H1 (cell line): ENCODE data around the gene VPS72. TPM values are rescaled to one million over a fixed set of nuclear protein-coding genes. Genes with fewer than 3 reads are reported as not detected.

Experiments
- CTCF ChIA-PET: fragments of 300-600 bp; sonication (Branson Sonifier 250); formaldehyde crosslinking; loops from one replicate; lab custom pipeline; 2021; ENCODE audit not compliant: partially characterized antibody; lab: Charles Lee
- POLR2A ChIA-PET: fragments of 300-600 bp; sonication (Branson Sonifier 250); formaldehyde crosslinking; loops from one replicate; lab custom pipeline; 2021; ENCODE audit warnings: inconsistent platforms; ENCODE audit not compliant: partially characterized antibody; lab: Charles Lee
- DNase-seq, 2 experiments: peaks; one replicate each; pipeline versions ENCODE4 v3.0.0 to v3.0.0-alpha.2; 2010 to 2022; ENCODE audit warnings: low spot score in 2 of 2, low read depth in 1 of 2, mixed read lengths in 1 of 2
- FAIRE-seq: peaks from 2 replicates; lab custom pipeline; 2011; peaks lifted over from hg19 to GRCh38; lab: Jason Lieb, UNC
- H2AFZ ChIP-seq: 2 replicates; pipeline ENCODE4 v1.8.1; 2012; ENCODE audit warnings: low read length, inconsistent platforms
- H2AK5ac ChIP-seq: 2 replicates; pipeline ENCODE4 v1.6.1; 2013; ENCODE audit warnings: low read depth, low read length
- H2BK120ac ChIP-seq: replicated peaks from 2 replicates; pipeline ENCODE3; 2013; ENCODE audit warnings: low read depth, low read length, inconsistent platforms
- H2BK12ac ChIP-seq: 2 replicates; pipeline ENCODE4 v1.6.1; 2013; ENCODE audit warnings: low read depth, low read length
- H2BK15ac ChIP-seq: 2 replicates; pipeline ENCODE4 v1.6.1; 2013; ENCODE audit warnings: low read length
- H2BK20ac ChIP-seq: 2 replicates; pipeline ENCODE4 v1.6.1; 2013; ENCODE audit warnings: low read length
- H2BK5ac ChIP-seq: 2 replicates; pipeline ENCODE4 v1.6.1; 2013; ENCODE audit warnings: low read depth, low read length
- H3K14ac ChIP-seq: 2 replicates; pipeline ENCODE4 v1.6.1; 2013; ENCODE audit warnings: inconsistent platforms; ENCODE audit not compliant: insufficient read length
- H3K18ac ChIP-seq: 2 replicates; pipeline ENCODE4 v1.6.1; 2013; ENCODE audit warnings: low read length; ENCODE audit errors: extremely low read depth
- H3K23ac ChIP-seq: 2 replicates; pipeline ENCODE4 v1.6.1; 2013; ENCODE audit warnings: inconsistent platforms; ENCODE audit not compliant: insufficient read length
- H3K23me2 ChIP-seq: 2 replicates; pipeline ENCODE4 v1.6.1; 2013; ENCODE audit warnings: low read depth, low read length
- H3K27ac ChIP-seq: 2 replicates; pipeline ENCODE4 v1.6.1; 2011; ENCODE audit warnings: low read depth, low read length, inconsistent platforms
- H3K27me3 ChIP-seq, 4 experiments: replicated peaks in 1 of 4; 1 replicate in 1 of 4; 2 replicates in 3 of 4; pipeline versions ENCODE4 v1.6.1 to v1.8.1; 2011 to 2013; ENCODE audit warnings: low read length in 3 of 4, mild to moderate bottlenecking in 3 of 4, inconsistent platforms in 2 of 4, mixed read lengths in 2 of 4, moderate library complexity in 1 of 4; ENCODE audit not compliant: control insufficient read depth in 3 of 4, insufficient read depth in 3 of 4; ENCODE audit errors: extremely low read depth in 1 of 4
- H3K36me3 ChIP-seq, 4 experiments: 2 replicates each; pipeline versions ENCODE4 v1.6.1 to v1.8.1; 2011 to 2013; ENCODE audit warnings: mild to moderate bottlenecking in 4 of 4, low read length in 3 of 4, moderate library complexity in 2 of 4, control low read depth in 1 of 4, inconsistent platforms in 1 of 4; ENCODE audit not compliant: insufficient read depth in 4 of 4, control insufficient read depth in 2 of 4
- H3K4ac ChIP-seq: replicated peaks from 2 replicates; pipeline ENCODE3; 2013; ENCODE audit warnings: low read length, low read depth, mixed read lengths, inconsistent platforms; ENCODE audit not compliant: insufficient read length
- H3K4me1 ChIP-seq, 4 experiments: replicated peaks in 1 of 4; 1 replicate in 1 of 4; 2 replicates in 3 of 4; pipeline versions ENCODE4 v1.6.1 to v1.8.1; 2011 to 2013; ENCODE audit warnings: low read length in 3 of 4, inconsistent platforms in 2 of 4, mixed read lengths in 1 of 4; ENCODE audit not compliant: insufficient read depth in 4 of 4, control insufficient read depth in 3 of 4
- H3K4me2 ChIP-seq, 2 experiments: 2 replicates each; pipeline versions ENCODE4 v1.6.1 to v1.8.1; 2011 to 2013; ENCODE audit warnings: low read depth in 2 of 2, low read length in 2 of 2, control low read depth in 1 of 2, inconsistent platforms in 1 of 2, mild to moderate bottlenecking in 1 of 2; ENCODE audit not compliant: insufficient read depth in 1 of 2
- H3K4me3 ChIP-seq, 4 experiments: fragments of 200-600, 300-600 bp in 1 of 4; sonication (generic), shearing (Covaris generic), sonication (Bioruptor Twin) in 1 of 4; 2 replicates each; pipeline versions ENCODE4 v1.5.1 to v1.8.1; 2011 to 2016; ENCODE audit warnings: low read length in 4 of 4, low read depth in 3 of 4, control low read depth in 2 of 4, inconsistent platforms in 2 of 4, mild to moderate bottlenecking in 2 of 4, mixed read lengths in 1 of 4, moderate library complexity in 1 of 4; ENCODE audit not compliant: insufficient read depth in 2 of 4; ENCODE audit errors: extremely low read depth in 1 of 4
- H3K56ac ChIP-seq: replicated peaks from 2 replicates; pipeline ENCODE3; 2013; ENCODE audit warnings: low read depth, mild to moderate bottlenecking, mixed read lengths, low read length, inconsistent platforms; ENCODE audit not compliant: insufficient read length
- H3K79me1 ChIP-seq: 2 replicates; pipeline ENCODE4 v1.6.1; 2013; ENCODE audit warnings: low read depth, low read length, control low read depth
- H3K79me2 ChIP-seq, 2 experiments: 2 replicates each; pipeline versions ENCODE4 v1.6.1 to v1.8.1; 2012 to 2013; ENCODE audit warnings: low read length in 2 of 2, mild to moderate bottlenecking in 2 of 2, inconsistent platforms in 1 of 2; ENCODE audit not compliant: insufficient read depth in 2 of 2, control insufficient read depth in 1 of 2
- H3K9ac ChIP-seq, 4 experiments: replicated peaks in 1 of 4; 1 replicate in 1 of 4; 2 replicates in 3 of 4; pipeline versions ENCODE4 v1.6.1 to v1.8.1; 2011 to 2013; ENCODE audit warnings: low read depth in 3 of 4, low read length in 3 of 4, control low read depth in 2 of 4, mild to moderate bottlenecking in 2 of 4, moderate library complexity in 2 of 4, inconsistent platforms in 1 of 4; ENCODE audit errors: extremely low read depth in 1 of 4
- H3K9me3 ChIP-seq, 2 experiments: 2 replicates each; pipeline versions ENCODE4 v1.6.1 to v1.8.1; 2012 to 2013; ENCODE audit warnings: mild to moderate bottlenecking in 2 of 2, moderate library complexity in 2 of 2, control low read depth in 1 of 2, inconsistent platforms in 1 of 2, low read depth in 1 of 2, low read length in 1 of 2, mixed read lengths in 1 of 2; ENCODE audit not compliant: insufficient read depth in 2 of 2
- H4K20me1 ChIP-seq, 2 experiments: replicated peaks in 1 of 2; 2 replicates each; pipeline versions ENCODE3 to v1.8.1; 2011 to 2013; ENCODE audit warnings: inconsistent platforms in 2 of 2, low read length in 2 of 2, mild to moderate bottlenecking in 1 of 2; ENCODE audit not compliant: insufficient read depth in 2 of 2, control insufficient read depth in 1 of 2
- H4K5ac ChIP-seq: 2 replicates; pipeline ENCODE4 v1.6.1; 2013; ENCODE audit warnings: low read length, low read depth, mixed read lengths, inconsistent platforms; ENCODE audit not compliant: insufficient read length
- H4K8ac ChIP-seq: 2 replicates; pipeline ENCODE4 v1.8.0; 2013; ENCODE audit warnings: mild to moderate bottlenecking, moderate library complexity, low read length, inconsistent platforms; ENCODE audit not compliant: insufficient read depth; ENCODE audit errors: extremely low read depth
- H4K91ac ChIP-seq: replicated peaks from 2 replicates; pipeline ENCODE3; 2013; ENCODE audit warnings: low read length, mixed read lengths, inconsistent platforms; ENCODE audit not compliant: insufficient read length
- CREB1 ChIP-seq: IDR thresholded peaks from 2 replicates; pipeline ENCODE4 v1.6.1; 2012; ENCODE audit warnings: inconsistent platforms
- TAF1 ChIP-seq: IDR thresholded peaks from 2 replicates; pipeline ENCODE4 v1.6.1; 2011; ENCODE audit warnings: mild to moderate bottlenecking, low read depth, low read length
- WGBS, 2 experiments: shearing (Covaris generic) in 1 of 2; methylation state at CpG; one replicate each; pipeline versions ENCODE4 v1.1.6 to v1.1.7; 2013 to 2015; ENCODE audit warnings: low lambda C conversion rate in 2 of 2, mixed read lengths in 2 of 2, inconsistent platforms in 1 of 2, low coverage in 1 of 2, missing lambda C conversion rate in 1 of 2; ENCODE audit not compliant: insufficient replicate concordance in 2 of 2, insufficient coverage in 1 of 2, insufficient read length in 1 of 2; ENCODE audit errors: extremely low coverage in 1 of 2, missing lambda C conversion rate in 1 of 2; 5-methylcytosine and 5-hydroxymethylcytosine counted together
- polyA plus RNA-seq, 7 experiments: library from polyadenylated mRNA; depleted of rRNA in 3 of 7; stranded (reverse) in 5 of 7; unstranded in 2 of 7; fragments of >200 nt in 5 of 7; fragments of 200-250 nt in 2 of 7; gene quantifications; 1 replicate in 5 of 7; 2 replicates in 1 of 7; 4 replicates in 1 of 7; pipeline versions ENCODE4 v1.2.1 to v1.2.3, GENCODE V29; 2011 to 2013; ENCODE audit warnings: missing spikeins in 2 of 7, mixed read lengths in 2 of 7
- total RNA-seq: library from RNA; stranded (reverse); fragmentation: NEBNext Ultra II Directional; extraction: Animal tissue kit (Norgen Biotek cat#: 25700); gene quantifications from 2 replicates; pipeline ENCODE4 v1.2.1, GENCODE V29; 2021

Gene VPS72
- total and polyA plus RNA-seq, 2 of the 8 experiments (the other 6 are each of a cell fraction or from before 2014, with no cell fraction given) = 86.6 to 121 TPM

DNA sequence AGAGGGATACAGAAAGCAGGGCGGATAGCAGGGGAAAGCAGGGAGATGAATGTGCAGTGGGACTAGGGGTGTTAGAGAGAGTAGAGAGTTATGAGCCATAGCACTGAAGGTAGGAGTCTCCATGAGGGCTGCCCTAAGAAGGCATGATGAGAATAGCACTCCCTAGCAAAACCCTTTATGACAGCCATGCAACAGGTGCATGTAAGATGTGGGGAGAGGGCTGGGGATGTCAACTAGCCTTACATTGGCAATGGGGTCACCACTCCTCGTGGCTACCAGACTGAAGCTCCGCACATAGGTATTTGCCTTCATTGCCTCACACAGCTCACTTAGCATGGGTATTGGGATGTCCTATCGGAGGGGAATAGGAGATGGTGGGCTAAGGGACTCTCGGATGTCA, 18.8 kb downstream of the VPS72 start:
- H4K8ac ChIP-seq = no peak overlapping the region
- no peak overlapping the region for H3K18ac ChIP-seq
- 0 out of 2 replicates have a peak, but pooled peaks cover 3% of the 10 kb centered on the region for H3K79me1 ChIP-seq
- H3K4ac ChIP-seq = no peak overlapping the region
- H3K9ac ChIP-seq = no peak overlapping the region
- no peaks in the 10 kb centered on the region for H3K27me3 ChIP-seq
- no peak overlapping the region for H3K23ac ChIP-seq
- H3K56ac ChIP-seq = no peak overlapping the region
- 91% methylated on average over 5 of the region's 5 CpGs; no CpG with 5 or more reads in 1 of the 2 experiments for WGBS, 2 experiments
- no peak overlapping the region for H2BK5ac ChIP-seq
- no peak for DNase-seq
- ChIA-PET CTCF (interaction anchor here (0.6 to 2.1 kb wide), 5 partner anchors 9 to 195 kb away, joined by 3 to 8 read pairs (median 4); no protein-coding TSS in a partner anchor), POLR2A (interaction anchor here (1.0 to 2.2 kb wide), 7 partner anchors 10 to 162 kb away, joined by 3 to 9 read pairs (median 4); partner anchors contain the start of genes VPS72 and ZNF687)
- H3K79me2 ChIP-seq = peaks cover 0 to 11% of the 10 kb centered on the region in 2 experiments; a peak in 2 of 4 replicates
- no peak overlapping the region for H2AFZ ChIP-seq
- H3K27ac ChIP-seq = no peak overlapping the region
- peaks cover 7% of the 10 kb centered on the region for H3K23me2 ChIP-seq
- H4K20me1 ChIP-seq = no peaks in the 10 kb centered on the region
- H3K36me3 ChIP-seq = peaks cover 0 to 22% (median 5%) of the 10 kb centered on the region in 4 experiments; a peak in 4 of 8 replicates
- no peak overlapping the region for H4K5ac ChIP-seq
- H3K14ac ChIP-seq = no peak overlapping the region
- H2BK15ac ChIP-seq = no peak overlapping the region
- H3K4me1 ChIP-seq = peaks cover 0 to 5% (median 3%) of the 10 kb centered on the region in 4 experiments; a peak in 4 of 7 replicates
- H3K4me2 ChIP-seq = no peak overlapping the region
- no peak overlapping the region for H2BK120ac ChIP-seq
- no peak overlapping the region for H2BK12ac ChIP-seq
- no peak overlapping the region for H3K4me3 ChIP-seq
- FAIRE-seq = no peak
- no peak overlapping the region for H2BK20ac ChIP-seq
- no peak overlapping the region for H4K91ac ChIP-seq
- H2AK5ac ChIP-seq = no peak overlapping the region
- no peaks in the 10 kb centered on the region for H3K9me3 ChIP-seq
- no peak for TF ChIP-seq CREB1
- no peak for TF ChIP-seq TAF1
